GM23338 (cell line): Measurements from ENCODE around the gene KIAA0232. TPM values are rescaled to one million over a fixed set of nuclear protein-coding genes. Genes with fewer than 3 reads are reported as not detected.

ENCODE experiments used
- ATAC-seq: fragments of 200-7000 bp; cut with Tn5 transposase; 3 replicates; pipeline ENCODE4 v1.9.1; 2020
- DNase-seq: peaks from one replicate; pipeline ENCODE4 v3.0.0-alpha.2; 2015; ENCODE audit warnings: low spot score
- H2AFZ ChIP-seq: fragments of 200-600 bp; sonication (generic); 2 replicates; pipeline ENCODE4 v1.8.0; 2016; ENCODE audit warnings: antibody characterized with exemption, mild to moderate bottlenecking, moderate library complexity
- H3F3A ChIP-seq: fragments of 200-600 bp; sonication (generic); replicated peaks from 2 replicates; pipeline ENCODE4 v1.8.0; 2017; ENCODE audit warnings: antibody characterized with exemption, mixed run types, low read depth
- H3K27ac ChIP-seq: fragments of 200-600 bp; sonication (generic); 2 replicates; pipeline ENCODE4 v1.6.1; 2016; ENCODE audit warnings: low read depth
- H3K27me3 ChIP-seq: fragments of 200-600 bp; sonication (generic); 2 replicates; pipeline ENCODE4 v1.8.0; 2016; ENCODE audit warnings: mild to moderate bottlenecking, mixed run types, moderate library complexity; ENCODE audit not compliant: insufficient read depth
- H3K36me3 ChIP-seq: fragments of 200-600 bp; sonication (generic); 2 replicates; pipeline ENCODE4 v1.8.0; 2016; ENCODE audit warnings: mild to moderate bottlenecking; ENCODE audit not compliant: insufficient read depth
- H3K4me1 ChIP-seq: fragments of 200-600 bp; sonication (generic); 2 replicates; pipeline ENCODE4 v1.8.0; 2016; ENCODE audit warnings: mild to moderate bottlenecking, moderate library complexity; ENCODE audit not compliant: insufficient read depth
- H3K4me2 ChIP-seq: fragments of 200-600 bp; sonication (generic); 2 replicates; pipeline ENCODE4 v1.7.1; 2017; ENCODE audit warnings: mixed run types
- H3K4me3 ChIP-seq: fragments of 200-600 bp; sonication (generic); 2 replicates; pipeline ENCODE4 v1.6.1; 2016; ENCODE audit warnings: mixed run types
- H3K79me2 ChIP-seq: fragments of 200-600 bp; sonication (generic); replicated peaks from 2 replicates; pipeline ENCODE4 v1.8.0; 2017; ENCODE audit warnings: mild to moderate bottlenecking; ENCODE audit not compliant: insufficient read depth
- H3K9me2 ChIP-seq: fragments of 200-600 bp; sonication (generic); 2 replicates; pipeline ENCODE4 v1.8.0; 2017; ENCODE audit not compliant: insufficient read depth
- H4K20me1 ChIP-seq: fragments of 200-600 bp; sonication (generic); replicated peaks from 2 replicates; pipeline ENCODE4 v1.8.0; 2017; ENCODE audit warnings: mild to moderate bottlenecking; ENCODE audit not compliant: insufficient read depth
- H3K27ac Mint-ChIP-seq: 2 replicates; pipeline ENCODE4 v1.8.0; 2020; ENCODE audit warnings: inconsistent platforms, mild to moderate bottlenecking, moderate library complexity, mixed read lengths
- H3K27me3 Mint-ChIP-seq: 3 replicates; pipeline ENCODE4 v1.8.0; 2022; ENCODE audit warnings: low read depth, mild to moderate bottlenecking, moderate library complexity, mixed read lengths, inconsistent platforms; ENCODE audit not compliant: insufficient read depth, poor library complexity
- H3K36me3 Mint-ChIP-seq: 3 replicates; pipeline ENCODE4 v1.8.0; 2021; ENCODE audit warnings: low read depth, mild to moderate bottlenecking, inconsistent platforms, moderate library complexity, mixed read lengths
- H3K4me1 Mint-ChIP-seq: 3 replicates; pipeline ENCODE4 v1.8.0; 2020; ENCODE audit warnings: mild to moderate bottlenecking, inconsistent platforms, mixed read lengths
- H3K4me3 Mint-ChIP-seq: 3 replicates; pipeline ENCODE4 v1.8.0; 2021; ENCODE audit warnings: moderate library complexity, mild to moderate bottlenecking, inconsistent platforms, mixed read lengths
- H3K9me3 Mint-ChIP-seq: 3 replicates; pipeline ENCODE4 v1.8.0; 2020; ENCODE audit warnings: moderate library complexity, mild to moderate bottlenecking, inconsistent platforms, mixed read lengths
- CTCF ChIP-seq, 2 experiments: fragments of 200-600 bp in 1 of 2; sonication (generic) in 1 of 2; conservative IDR thresholded peaks; 2 replicates each; pipeline versions ENCODE4 v1.5.1 to v1.6.1; 2016 to 2017; ENCODE audit warnings: antibody characterized with exemption in 2 of 2, low read depth in 2 of 2, mild to moderate bottlenecking in 2 of 2, moderate library complexity in 1 of 2
- ETS1 ChIP-seq: IDR thresholded peaks from 2 replicates; pipeline ENCODE4 v1.6.1; 2016; ENCODE audit warnings: antibody characterized with exemption
- EZH2 ChIP-seq: fragments of 200-600 bp; sonication (generic); IDR thresholded peaks from one replicate; pipeline ENCODE4 v1.8.0; 2017; ENCODE audit warnings: antibody characterized with exemption, mild to moderate bottlenecking, low read depth; ENCODE audit not compliant: unreplicated experiment
- EZH2phosphoT487 ChIP-seq: fragments of 200-600 bp; sonication (generic); IDR thresholded peaks from one replicate; pipeline ENCODE4 v1.8.1; 2018; ENCODE audit warnings: antibody characterized with exemption; ENCODE audit not compliant: unreplicated experiment
- JUNB ChIP-seq: IDR thresholded peaks from one replicate; pipeline ENCODE4 v1.6.1; 2016; ENCODE audit warnings: antibody characterized with exemption; ENCODE audit not compliant: unreplicated experiment
- NANOG ChIP-seq: IDR thresholded peaks from 2 replicates; pipeline ENCODE4 v1.6.1; 2016; ENCODE audit warnings: antibody characterized with exemption, borderline replicate concordance
- POLR2AphosphoS5 ChIP-seq: IDR thresholded peaks from 2 replicates; pipeline ENCODE4 v1.6.1; 2016; ENCODE audit warnings: antibody characterized with exemption, low read depth
- REST ChIP-seq: IDR thresholded peaks from one replicate; pipeline ENCODE4 v1.6.1; 2018; ENCODE audit warnings: antibody characterized with exemption; ENCODE audit not compliant: unreplicated experiment
- STAT1 ChIP-seq: IDR thresholded peaks from one replicate; pipeline ENCODE4 v1.6.1; 2016; ENCODE audit warnings: antibody characterized with exemption; ENCODE audit not compliant: unreplicated experiment
- ZNF114 ChIP-seq: fragments of 250-450 bp; sonication (Bioruptor Pico); IDR thresholded peaks from 2 replicates; pipeline ENCODE4 v1.5.0; 2020; ENCODE audit warnings: mild to moderate bottlenecking, moderate library complexity
- ZNF331 ChIP-seq: fragments of 250-450 bp; sonication (Bioruptor Pico); IDR thresholded peaks from 2 replicates; pipeline ENCODE4 v1.5.0; 2020; ENCODE audit warnings: low read depth, mild to moderate bottlenecking, moderate library complexity
- polyA plus RNA-seq: library from polyadenylated mRNA; unstranded; fragments of >200 nt; fragmentation: Nextera tagmentation; extraction: Ambion mirVana; gene quantifications from 2 replicates; pipeline ENCODE4 v1.2.1, GENCODE V29; 2016
- total RNA-seq: library from RNA; depleted of rRNA; stranded (reverse); fragments of >200 nt; shearing (Covaris generic); gene quantifications from 2 replicates; pipeline ENCODE4 v1.2.3, GENCODE V29; 2014

KIAA0232 gene
- total and polyA plus RNA-seq, 2 experiments from 2014 or later, result 14.3 to 34.9 TPM

GRCh38 chr4:6740347-6740746 is 42.2 kb upstream of the KIAA0232 start (continued):
- TF ChIP-seq NANOG (no peak), EZH2 (no peak), STAT1 (no peak), JUNB (no peak), ZNF114 (no peak), POLR2AphosphoS5 (no peak), EZH2phosphoT487 (no peak), ETS1 (no peak), ZNF331 (CRISPR knock-in tag) (no peak)

GRCh38 chr4:6742507-6742906 is 40.0 kb upstream of the KIAA0232 start:
- no peaks in the 10 kb centered on the region for H3K4me1 Mint-ChIP-seq
- H3K9me3 Mint-ChIP-seq, result peaks cover 9% of the 10 kb centered on the region; the same call in 2 of the 3 replicates
- ATAC-seq (no peak), DNase-seq (no peak)
- H3K79me2 ChIP-seq, result no peaks in the 10 kb centered on the region
- no peaks in the 10 kb centered on the region for H3K27me3 Mint-ChIP-seq
- H3K4me2 ChIP-seq, result no peak overlapping the region
- no peaks in the 10 kb centered on the region for H3K4me1 ChIP-seq
- no peak overlapping the region for H2AFZ ChIP-seq
- no peak overlapping the region for H3K27ac ChIP-seq
- no peak for TF ChIP-seq STAT1
- no peak for TF ChIP-seq ZNF331 (CRISPR knock-in tag)
- no peak for TF ChIP-seq NANOG
- no peak for TF ChIP-seq ETS1
- no peak for TF ChIP-seq ZNF114
- H3K36me3 Mint-ChIP-seq, result no peaks in the 10 kb centered on the region
- H3K27me3 ChIP-seq, result no peaks in the 10 kb centered on the region
- no peak overlapping the region for H3K27ac Mint-ChIP-seq
- H3K4me3 ChIP-seq, result no peak overlapping the region
- no peaks in the 10 kb centered on the region for H3K9me2 ChIP-seq
- H3K4me3 Mint-ChIP-seq, result no peak overlapping the region
- H3F3A ChIP-seq, result no peaks in the 10 kb centered on the region
- no peaks in the 10 kb centered on the region for H4K20me1 ChIP-seq
- H3K36me3 ChIP-seq, result no peaks in the 10 kb centered on the region

GRCh38 chr4:6742989-6743388 is 39.5 kb upstream of the KIAA0232 start:
- Histone ChIP-seq H3K9me2 (no peaks in the 10 kb centered on the region), H2AFZ (no peak overlapping the region), H3K79me2 (no peaks in the 10 kb centered on the region), H3K27ac (no peak overlapping the region), H3F3A (no peaks in the 10 kb centered on the region), H4K20me1 (no peaks in the 10 kb centered on the region), H3K4me1 (no peaks in the 10 kb centered on the region), H3K27me3 (no peaks in the 10 kb centered on the region), H3K36me3 (no peaks in the 10 kb centered on the region), H3K4me2 (no peak overlapping the region), H3K4me3 (no peak overlapping the region)
- H3K4me3 Mint-ChIP-seq, result no peak overlapping the region
- ATAC-seq, result no peak
- peak in 1 of 2 experiments; percentile 40; a peak in 2 of 4 replicates for TF ChIP-seq CTCF (conservative IDR thresholded peaks at IDR 0.05; ENCODE audit: low read depth in 2 of 2)
- TF ChIP-seq REST, result no peak
- no peaks in the 10 kb centered on the region for H3K27me3 Mint-ChIP-seq
- H3K27ac Mint-ChIP-seq, result no peak overlapping the region
- no peaks in the 10 kb centered on the region for H3K36me3 Mint-ChIP-seq
- no peaks in the 10 kb centered on the region for H3K4me1 Mint-ChIP-seq
- H3K9me3 Mint-ChIP-seq, result peaks cover 9% of the 10 kb centered on the region; the same call in 2 of the 3 replicates
- DNase-seq, result no peak
